ENCODE data around the gene INTS1.

DNA sequence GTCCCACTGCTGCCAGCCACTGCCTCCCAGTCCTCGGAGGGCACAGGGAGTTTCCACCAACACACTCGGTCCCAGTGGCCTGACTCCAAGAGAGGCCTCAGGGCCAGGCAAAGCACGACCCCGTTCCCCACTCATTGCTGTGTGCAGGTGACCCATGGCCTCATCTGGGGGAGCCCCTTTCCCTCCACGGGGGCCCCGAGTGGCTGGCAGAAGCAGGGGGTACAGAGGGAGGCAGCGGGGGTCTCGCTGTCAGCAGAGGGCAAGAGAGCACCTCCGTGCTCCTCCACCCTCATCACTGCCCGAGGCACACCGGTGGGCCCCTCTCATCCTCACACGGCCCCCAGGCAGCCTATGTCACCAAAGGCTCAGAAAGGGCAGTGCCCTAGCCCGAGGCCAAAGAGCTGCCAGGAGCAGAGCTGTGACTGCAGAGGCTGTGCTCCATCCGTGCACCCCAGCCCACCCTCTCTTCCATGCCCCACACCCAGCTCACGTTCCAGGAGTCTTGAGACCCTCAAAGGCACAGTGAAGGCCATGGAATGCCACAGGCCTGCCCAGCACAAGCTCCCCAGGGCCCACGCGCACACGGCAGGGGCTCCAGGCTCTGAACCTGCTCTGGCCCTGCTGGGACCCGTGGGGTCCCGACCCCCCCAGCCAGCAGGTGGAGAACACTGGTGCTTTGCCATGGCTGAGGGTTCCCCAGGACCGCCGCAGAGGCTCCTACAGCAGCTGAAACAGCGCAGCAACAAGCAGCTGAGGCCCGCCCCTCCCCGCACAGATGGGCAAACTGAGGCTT is 70.9 kb downstream of the INTS1 start:
- no peak for TF ChIP-seq TAF1 (IDR thresholded peaks at IDR 0.05; ENCODE audit: low read depth, low read length)
- no peak for TF ChIP-seq POLR2AphosphoS5 (IDR thresholded peaks at IDR 0.05; ENCODE audit: low read depth, low read length)
- TF ChIP-seq SPI1 (IDR thresholded peaks at IDR 0.05; ENCODE audit: low read depth, low read length), result no peak
- TF ChIP-seq POLR2A (IDR thresholded peaks at IDR 0.05; ENCODE audit: low read depth, low read length), result no peak
- TF ChIP-seq POU2F2 (IDR thresholded peaks at IDR 0.05; ENCODE audit: low read depth, low read length), result no peak
- TF ChIP-seq PAX5 (IDR thresholded peaks at IDR 0.05; ENCODE audit: insufficient read depth, low read length, severe bottlenecking), result no peak
